Testis (tissue), 2 donors: ENCODE data around the gene NDUFA11.

Experiments
- POLR2A ChIP-seq: fragments of 450-650 bp; IDR thresholded peaks from one replicate; pipeline ENCODE4 v1.6.1; 2017; ENCODE audit warnings: antibody characterized with exemption, mild to moderate bottlenecking, moderate library complexity
- TF ChIP-seq, protein P1 (sequence below), 3 experiments: fragments of 450-650 bp in 2 of 3; fragments of 200-600 bp in 1 of 3; sonication (generic) in 1 of 3; IDR thresholded peaks; one replicate each; pipeline ENCODE4 v1.5.1; 2016 to 2019; ENCODE audit warnings: antibody characterized with exemption in 3 of 3, mild to moderate bottlenecking in 2 of 3, moderate library complexity in 1 of 3

GRCh38 chr19:5914358-5914774, 10.8 kb upstream of the NDUFA11 start:
- TF ChIP-seq, protein P1, sequence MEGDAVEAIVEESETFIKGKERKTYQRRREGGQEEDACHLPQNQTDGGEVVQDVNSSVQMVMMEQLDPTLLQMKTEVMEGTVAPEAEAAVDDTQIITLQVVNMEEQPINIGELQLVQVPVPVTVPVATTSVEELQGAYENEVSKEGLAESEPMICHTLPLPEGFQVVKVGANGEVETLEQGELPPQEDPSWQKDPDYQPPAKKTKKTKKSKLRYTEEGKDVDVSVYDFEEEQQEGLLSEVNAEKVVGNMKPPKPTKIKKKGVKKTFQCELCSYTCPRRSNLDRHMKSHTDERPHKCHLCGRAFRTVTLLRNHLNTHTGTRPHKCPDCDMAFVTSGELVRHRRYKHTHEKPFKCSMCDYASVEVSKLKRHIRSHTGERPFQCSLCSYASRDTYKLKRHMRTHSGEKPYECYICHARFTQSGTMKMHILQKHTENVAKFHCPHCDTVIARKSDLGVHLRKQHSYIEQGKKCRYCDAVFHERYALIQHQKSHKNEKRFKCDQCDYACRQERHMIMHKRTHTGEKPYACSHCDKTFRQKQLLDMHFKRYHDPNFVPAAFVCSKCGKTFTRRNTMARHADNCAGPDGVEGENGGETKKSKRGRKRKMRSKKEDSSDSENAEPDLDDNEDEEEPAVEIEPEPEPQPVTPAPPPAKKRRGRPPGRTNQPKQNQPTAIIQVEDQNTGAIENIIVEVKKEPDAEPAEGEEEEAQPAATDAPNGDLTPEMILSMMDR (IDR thresholded peaks at IDR 0.05), result no peak
- TF ChIP-seq POLR2A, result no peak
